Thoracic aorta (tissue), 2 donors: Measurements from ENCODE around the gene MTMR2. TPM values are rescaled to one million over a fixed set of nuclear protein-coding genes. Genes with fewer than 3 reads are reported as not detected.

Experiments
- ATAC-seq: fragments of 150-250 bp; one replicate; pipeline ENCODE4 v1.8.0; 2017; ENCODE audit warnings: low read depth; ENCODE audit not compliant: insufficient number of reproducible peaks, low FRiP score
- DNase-seq: peaks from one replicate; pipeline ENCODE4 v3.0.0-alpha.2; 2020; ENCODE audit warnings: low spot score
- H3K27ac ChIP-seq, 2 donors: fragments of 200-600 bp; sonication (generic); 1 replicate in 1 of 2; 2 replicates in 1 of 2; pipeline ENCODE4 v1.5.1; 2016; ENCODE audit warnings: mild to moderate bottlenecking in 2 of 2, moderate library complexity in 2 of 2
- H3K27me3 ChIP-seq: fragments of 200-600 bp; sonication (generic); replicated peaks from 2 replicates; pipeline ENCODE4 v1.6.0; 2016; ENCODE audit warnings: mild to moderate bottlenecking; ENCODE audit not compliant: insufficient read depth
- H3K36me3 ChIP-seq: fragments of 200-600 bp; sonication (generic); one replicate; pipeline ENCODE4 v1.5.1; 2016
- H3K4me1 ChIP-seq, 2 donors: fragments of 200-600 bp; sonication (generic); 1 replicate in 1 of 2; 2 replicates in 1 of 2; pipeline versions ENCODE4 v1.5.1 to v1.6.0; 2016; ENCODE audit warnings: low read depth in 2 of 2, mild to moderate bottlenecking in 1 of 2; ENCODE audit not compliant: control insufficient read depth in 1 of 2
- H3K4me3 ChIP-seq: fragments of 200-600 bp; sonication (generic); 2 replicates; pipeline ENCODE4 v1.5.1; 2016; ENCODE audit warnings: mild to moderate bottlenecking
- H3K9me3 ChIP-seq: fragments of 200-600 bp; sonication (generic); 2 replicates; pipeline ENCODE4 v1.5.1; 2016
- total RNA-seq, 2 donors: library from RNA; depleted of rRNA; stranded (reverse); fragments of >200 nt; gene quantifications; one replicate each; pipeline versions ENCODE4 v1.1.0 to v1.2.3, GENCODE V29; 2016
- TF ChIP-seq, protein P1 (sequence below): fragments of 200-600 bp; sonication (generic); IDR thresholded peaks from one replicate; pipeline ENCODE4 v1.5.1; 2019; ENCODE audit warnings: antibody characterized with exemption

Gene MTMR2
- total RNA-seq, 2 donors from 2014 or later: 38.2 to 38.9 TPM

DNA sequence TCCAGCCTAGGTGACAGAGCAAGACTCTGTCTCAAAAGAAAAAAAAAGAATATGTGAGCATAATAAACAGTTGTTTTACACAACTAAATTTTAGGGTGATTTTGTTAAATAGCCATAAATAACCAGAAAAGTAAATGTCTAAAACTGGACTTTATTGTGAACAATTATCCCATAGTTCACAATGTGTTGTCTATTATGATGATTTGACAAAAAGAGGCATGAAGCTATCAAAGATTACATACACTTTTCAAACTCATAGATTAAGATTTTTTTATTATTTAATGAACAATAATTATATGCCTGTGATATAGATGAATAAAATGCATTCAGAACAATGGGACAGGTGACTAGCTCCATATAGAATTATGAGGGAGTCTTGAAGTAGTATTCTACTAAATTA is 27.0 kb upstream of the MTMR2 start:
- ATAC-seq: no peak
- H3K27ac ChIP-seq: no peak overlapping the region
- H3K4me1 ChIP-seq: no peaks in the 10 kb centered on the region
- no peaks in the 10 kb centered on the region for H3K9me3 ChIP-seq
- H3K27me3 ChIP-seq: no peaks in the 10 kb centered on the region
- TF ChIP-seq, protein P1, sequence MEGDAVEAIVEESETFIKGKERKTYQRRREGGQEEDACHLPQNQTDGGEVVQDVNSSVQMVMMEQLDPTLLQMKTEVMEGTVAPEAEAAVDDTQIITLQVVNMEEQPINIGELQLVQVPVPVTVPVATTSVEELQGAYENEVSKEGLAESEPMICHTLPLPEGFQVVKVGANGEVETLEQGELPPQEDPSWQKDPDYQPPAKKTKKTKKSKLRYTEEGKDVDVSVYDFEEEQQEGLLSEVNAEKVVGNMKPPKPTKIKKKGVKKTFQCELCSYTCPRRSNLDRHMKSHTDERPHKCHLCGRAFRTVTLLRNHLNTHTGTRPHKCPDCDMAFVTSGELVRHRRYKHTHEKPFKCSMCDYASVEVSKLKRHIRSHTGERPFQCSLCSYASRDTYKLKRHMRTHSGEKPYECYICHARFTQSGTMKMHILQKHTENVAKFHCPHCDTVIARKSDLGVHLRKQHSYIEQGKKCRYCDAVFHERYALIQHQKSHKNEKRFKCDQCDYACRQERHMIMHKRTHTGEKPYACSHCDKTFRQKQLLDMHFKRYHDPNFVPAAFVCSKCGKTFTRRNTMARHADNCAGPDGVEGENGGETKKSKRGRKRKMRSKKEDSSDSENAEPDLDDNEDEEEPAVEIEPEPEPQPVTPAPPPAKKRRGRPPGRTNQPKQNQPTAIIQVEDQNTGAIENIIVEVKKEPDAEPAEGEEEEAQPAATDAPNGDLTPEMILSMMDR: no peak
- H3K4me3 ChIP-seq: no peak overlapping the region
- no peaks in the 10 kb centered on the region for H3K36me3 ChIP-seq
- DNase-seq: no peak

DNA sequence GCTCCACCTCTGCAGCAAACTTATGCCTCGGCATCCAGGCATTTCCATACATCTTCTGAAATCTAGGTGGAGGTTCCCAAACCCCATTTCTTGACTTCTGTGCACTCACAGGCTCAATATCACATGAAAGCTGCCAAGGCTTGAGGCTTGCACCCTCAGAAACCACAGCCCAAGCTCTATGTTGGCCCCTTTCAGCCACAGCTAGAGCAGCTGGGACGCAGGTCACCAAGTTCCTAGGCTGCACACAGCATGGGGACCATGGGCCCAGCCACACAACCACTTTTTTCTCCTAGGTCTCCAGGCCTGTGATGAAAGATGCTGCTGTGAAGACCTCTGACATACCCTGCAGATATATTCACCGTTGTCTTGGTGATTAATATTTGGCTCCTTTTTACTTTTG is 24.7 kb upstream of the MTMR2 start:
- DNase-seq: no peak
- TF ChIP-seq, protein P1: no peak
- ATAC-seq: no peak
- Histone ChIP-seq H3K9me3 (peaks cover 6% of the 10 kb centered on the region), H3K27me3 (no peaks in the 10 kb centered on the region), H3K4me1 (no peaks in the 10 kb centered on the region), H3K36me3 (no peaks in the 10 kb centered on the region), H3K4me3 (no peak overlapping the region), H3K27ac (no peak overlapping the region)

DNA sequence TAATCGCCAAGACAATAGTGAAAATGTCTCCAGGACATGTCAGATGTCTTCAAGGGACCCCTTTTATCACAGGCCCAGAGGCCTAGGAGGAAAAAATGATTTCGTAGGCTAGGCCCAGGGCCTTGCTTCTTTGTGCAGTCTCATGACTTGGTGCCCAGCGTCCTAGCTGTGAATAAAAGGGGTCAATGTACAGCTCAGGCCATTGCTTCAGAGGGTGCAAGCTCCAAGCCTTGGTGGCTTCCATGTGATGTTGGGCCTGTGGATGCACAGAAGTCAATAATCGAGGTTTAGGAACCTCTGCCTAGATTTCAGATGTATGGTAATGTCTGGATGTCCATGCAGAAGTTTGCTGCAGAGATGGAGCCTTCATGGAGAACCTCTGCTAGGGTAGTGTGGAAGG is 20.7 kb upstream of the MTMR2 start:
- peaks cover 6% of the 10 kb centered on the region for H3K9me3 ChIP-seq
- H3K4me1 ChIP-seq: no peaks in the 10 kb centered on the region
- no peaks in the 10 kb centered on the region for H3K27me3 ChIP-seq
- no peak for DNase-seq
- no peak for ATAC-seq
- no peak overlapping the region for H3K4me3 ChIP-seq
- TF ChIP-seq, protein P1: no peak
- no peaks in the 10 kb centered on the region for H3K36me3 ChIP-seq
- H3K27ac ChIP-seq: no peak overlapping the region

DNA sequence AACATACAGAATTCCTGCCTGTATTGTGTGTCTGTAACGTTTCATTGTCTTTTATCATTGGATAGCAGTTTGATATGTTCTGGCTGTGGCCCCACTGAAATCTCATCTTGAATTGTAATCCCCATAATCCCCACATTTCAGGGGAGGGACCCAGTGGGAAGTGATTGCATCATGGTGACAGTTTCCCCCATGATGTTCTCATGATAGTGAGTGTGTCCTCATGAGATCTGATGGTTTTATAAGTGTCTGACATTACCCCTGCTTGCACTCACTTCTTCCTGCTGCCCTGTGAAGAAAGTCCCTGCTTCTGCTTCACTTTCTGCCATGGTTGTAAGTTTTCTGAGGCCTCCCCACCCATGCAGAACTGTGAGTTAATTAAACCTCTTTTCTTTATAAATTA is 19.6 kb upstream of the MTMR2 start:
- ATAC-seq (no peak), DNase-seq (no peak)
- Histone ChIP-seq H3K27ac (no peak overlapping the region), H3K4me1 (no peaks in the 10 kb centered on the region), H3K9me3 (peaks cover 6% of the 10 kb centered on the region), H3K36me3 (no peaks in the 10 kb centered on the region), H3K27me3 (no peaks in the 10 kb centered on the region), H3K4me3 (no peak overlapping the region)
- TF ChIP-seq, protein P1: no peak

DNA sequence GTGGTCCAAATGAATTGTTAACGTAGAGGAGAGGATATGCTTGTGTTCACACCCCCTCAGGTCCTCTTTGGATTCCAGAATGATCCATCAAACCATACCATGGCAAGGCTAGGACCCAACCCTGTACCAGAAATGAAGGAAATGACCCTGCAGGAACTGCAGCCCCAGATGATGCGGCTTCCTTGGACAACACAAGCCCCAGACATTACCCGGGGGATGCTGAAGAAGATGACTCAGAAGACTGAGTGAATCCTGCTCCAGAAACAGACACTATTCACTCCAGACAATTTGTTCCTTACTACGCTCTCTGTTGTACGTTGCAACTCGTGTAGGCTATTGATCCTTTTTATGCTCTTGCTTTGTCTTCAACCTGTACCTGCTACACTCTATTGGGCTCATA is 15.2 kb upstream of the MTMR2 start:
- no peaks in the 10 kb centered on the region for H3K4me1 ChIP-seq

More for the DNA sequence above, 15.2 kb upstream of the MTMR2 start:
- H3K9me3 ChIP-seq: no peaks in the 10 kb centered on the region
- DNase-seq (no peak), ATAC-seq (no peak)
- TF ChIP-seq, protein P1: no peak
- H3K36me3 ChIP-seq: no peaks in the 10 kb centered on the region
- no peak overlapping the region for H3K4me3 ChIP-seq
- H3K27ac ChIP-seq: no peak overlapping the region
- no peaks in the 10 kb centered on the region for H3K27me3 ChIP-seq
